BJ (cell line): ENCODE results near the gene SFXN1. TPM values are rescaled to one million over a fixed set of nuclear protein-coding genes. Genes with fewer than 3 reads are reported as not detected.

Experiments used
- CTCF ChIA-PET: fragments of 350-600 bp; formaldehyde crosslinking; extraction: SDS; loops from one replicate; lab custom pipeline; 2021; ENCODE audit warnings: antibody characterized with exemption, inconsistent platforms; lab: Yijun Ruan, JAX
- POLR2A ChIA-PET: fragments of 300-600 bp; sonication (Branson Sonifier 250); formaldehyde crosslinking; extraction: SDS; loops from one replicate; lab custom pipeline; 2021; ENCODE audit warnings: antibody characterized with exemption; lab: Charles Lee
- DNase-seq: peaks from one replicate; pipeline ENCODE4 v3.0.0-alpha.2; 2011; ENCODE audit warnings: low read depth
- H3K27me3 ChIP-seq: 2 replicates; pipeline ENCODE4 v1.6.0; 2011; ENCODE audit warnings: low read length; ENCODE audit not compliant: control insufficient read depth, insufficient read depth
- H3K36me3 ChIP-seq: 2 replicates; pipeline ENCODE4 v1.5.1; 2011; ENCODE audit warnings: low read length; ENCODE audit not compliant: control insufficient read depth, insufficient read depth
- H3K4me3 ChIP-seq: 2 replicates; pipeline ENCODE4 v1.5.1; 2011; ENCODE audit warnings: low read depth, mild to moderate bottlenecking, control low read depth, low read length
- polyA plus RNA-seq: library from polyadenylated mRNA; depleted of rRNA; stranded (reverse); fragments of >200 nt; gene quantifications from 2 replicates; pipeline ENCODE4 v1.2.3, GENCODE V29; 2011
- TF ChIP-seq, protein P1 (sequence below): IDR thresholded peaks from 2 replicates; pipeline ENCODE4 v1.5.1; 2011; ENCODE audit warnings: low read depth, mild to moderate bottlenecking, control low read depth, inconsistent platforms, low read length, moderate library complexity; ENCODE audit not compliant: insufficient read depth

The SFXN1 gene
- polyA plus RNA-seq, 1 experiment, result 89.9 TPM

DNA sequence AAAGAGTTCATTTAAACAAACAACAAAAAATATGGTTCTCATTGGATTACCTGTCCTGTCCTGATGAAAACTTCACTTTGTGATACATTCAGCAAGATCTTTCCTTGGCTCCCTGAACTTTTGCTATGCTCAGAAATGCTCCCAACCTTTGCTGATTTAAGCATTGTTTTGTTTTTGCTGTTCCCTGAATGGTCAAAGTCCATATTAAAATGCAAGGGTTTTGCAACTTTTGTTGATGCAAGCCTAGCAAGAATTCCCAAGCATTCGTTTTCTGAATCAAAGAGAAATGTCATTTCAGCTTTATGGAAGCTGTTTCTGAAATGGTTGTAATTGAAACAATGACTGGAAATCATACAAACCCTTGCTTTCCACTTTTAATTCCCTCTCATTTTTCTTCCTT, 3.1 kb upstream of the SFXN1 start:
- ChIA-PET POLR2A (no interaction called here), CTCF (interaction anchor here (4.6 kb wide), 1 partner anchor 11 kb away, joined by 33 read pairs; no protein-coding TSS in a partner anchor)
- TF ChIP-seq, protein P1, sequence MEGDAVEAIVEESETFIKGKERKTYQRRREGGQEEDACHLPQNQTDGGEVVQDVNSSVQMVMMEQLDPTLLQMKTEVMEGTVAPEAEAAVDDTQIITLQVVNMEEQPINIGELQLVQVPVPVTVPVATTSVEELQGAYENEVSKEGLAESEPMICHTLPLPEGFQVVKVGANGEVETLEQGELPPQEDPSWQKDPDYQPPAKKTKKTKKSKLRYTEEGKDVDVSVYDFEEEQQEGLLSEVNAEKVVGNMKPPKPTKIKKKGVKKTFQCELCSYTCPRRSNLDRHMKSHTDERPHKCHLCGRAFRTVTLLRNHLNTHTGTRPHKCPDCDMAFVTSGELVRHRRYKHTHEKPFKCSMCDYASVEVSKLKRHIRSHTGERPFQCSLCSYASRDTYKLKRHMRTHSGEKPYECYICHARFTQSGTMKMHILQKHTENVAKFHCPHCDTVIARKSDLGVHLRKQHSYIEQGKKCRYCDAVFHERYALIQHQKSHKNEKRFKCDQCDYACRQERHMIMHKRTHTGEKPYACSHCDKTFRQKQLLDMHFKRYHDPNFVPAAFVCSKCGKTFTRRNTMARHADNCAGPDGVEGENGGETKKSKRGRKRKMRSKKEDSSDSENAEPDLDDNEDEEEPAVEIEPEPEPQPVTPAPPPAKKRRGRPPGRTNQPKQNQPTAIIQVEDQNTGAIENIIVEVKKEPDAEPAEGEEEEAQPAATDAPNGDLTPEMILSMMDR, result no peak
- no peak for DNase-seq
- no peaks in the 10 kb centered on the region for H3K36me3 ChIP-seq
- H3K27me3 ChIP-seq, result no peaks in the 10 kb centered on the region; the same call in 1 of the 2 replicates
- H3K4me3 ChIP-seq, result no peak overlapping the region

DNA sequence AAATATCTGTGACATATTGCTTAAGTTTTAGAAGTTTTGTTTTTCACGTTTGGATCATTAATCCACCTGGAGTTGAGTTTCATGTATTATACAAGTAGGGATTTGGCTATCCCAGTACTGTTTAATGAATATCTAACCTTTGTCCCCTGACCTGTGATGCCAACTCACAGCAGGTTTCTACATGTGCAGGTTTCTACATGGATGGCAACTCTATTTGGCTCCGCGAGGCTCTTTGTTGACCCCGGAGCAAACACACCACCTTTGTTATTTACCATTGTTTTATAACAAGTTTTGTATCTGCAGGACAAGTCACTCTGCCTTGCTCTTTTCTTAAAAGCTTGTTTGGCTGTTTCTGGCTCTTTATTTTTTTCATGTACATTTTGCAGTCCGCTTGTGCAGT, 920 bp upstream of the SFXN1 start:
- no peak for DNase-seq
- CTCF ChIA-PET, result interaction anchor here (1.0 to 4.6 kb wide), 2 partner anchors 13 to 56 kb away, joined by 4 to 33 read pairs; no protein-coding TSS in a partner anchor
- no peaks in the 10 kb centered on the region for H3K27me3 ChIP-seq
- H3K36me3 ChIP-seq, result no peaks in the 10 kb centered on the region; the same call in 1 of the 2 replicates
- POLR2A ChIA-PET, result no interaction called here
- TF ChIP-seq, protein P1, result no peak
- no peak overlapping the region for H3K4me3 ChIP-seq

- TF ChIP-seq, protein P1, result no peak
- POLR2A ChIA-PET, result no interaction called here
- no peak for DNase-seq
- CTCF ChIA-PET, result interaction anchor here (1.0 to 4.6 kb wide), 2 partner anchors 13 to 56 kb away, joined by 4 to 33 read pairs; no protein-coding TSS in a partner anchor
- Histone ChIP-seq H3K4me3 (peak overlapping the region; percentile 89), H3K36me3 (no peaks in the 10 kb centered on the region; the same call in 1 of the 2 replicates), H3K27me3 (no peaks in the 10 kb centered on the region)
Observed at GRCh38 chr5:175478008-175478383, 364 bp upstream of the SFXN1 start.

DNA sequence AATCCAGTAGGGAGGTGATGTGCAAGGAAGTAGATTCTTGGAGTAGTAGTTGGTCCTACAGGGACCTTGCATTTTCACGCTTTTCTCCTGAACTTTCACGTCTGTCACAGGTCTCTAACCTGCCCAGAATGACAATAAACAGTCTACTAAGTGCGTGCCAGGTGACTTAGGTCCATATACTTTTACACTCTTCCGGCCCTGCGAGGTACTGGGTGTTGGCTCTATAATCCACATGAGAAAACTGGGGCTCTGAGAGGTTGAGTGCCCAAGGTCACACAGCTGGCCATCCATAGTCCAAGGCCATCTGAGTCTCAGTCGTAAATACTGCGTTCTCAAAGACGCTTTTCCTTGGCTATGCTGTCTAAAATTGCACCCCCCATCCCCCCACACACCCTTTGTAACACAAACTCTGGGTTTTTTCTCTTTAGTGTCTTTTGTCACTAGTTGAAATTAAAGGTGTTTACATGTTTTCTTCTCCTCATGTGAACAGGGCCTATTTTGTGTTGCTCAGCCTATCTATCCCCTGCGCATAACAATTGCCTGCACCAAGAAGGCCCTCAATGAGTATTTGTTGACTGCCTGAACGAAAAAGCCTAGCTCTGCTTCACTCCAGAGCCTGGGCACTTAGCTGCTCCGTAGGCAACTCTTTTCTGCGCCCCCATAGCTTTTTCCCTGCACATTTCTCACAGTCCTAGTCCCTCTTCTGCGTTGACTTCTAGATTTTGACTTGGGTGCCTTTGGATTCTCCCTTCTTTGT, 943 bp downstream of the SFXN1 start:
- TF ChIP-seq, protein P1, result no peak
- peaks cover 4% of the 10 kb centered on the region; the same call in 1 of the 2 replicates for H3K36me3 ChIP-seq
- CTCF ChIA-PET, result interaction anchor here (1.5 kb wide), 1 partner anchor 15 kb away, joined by 5 read pairs; no protein-coding TSS in a partner anchor
- POLR2A ChIA-PET, result no interaction called here
- DNase-seq, result no peak
- H3K27me3 ChIP-seq, result no peaks in the 10 kb centered on the region
- H3K4me3 ChIP-seq, result peak overlapping the region; percentile 89

DNA sequence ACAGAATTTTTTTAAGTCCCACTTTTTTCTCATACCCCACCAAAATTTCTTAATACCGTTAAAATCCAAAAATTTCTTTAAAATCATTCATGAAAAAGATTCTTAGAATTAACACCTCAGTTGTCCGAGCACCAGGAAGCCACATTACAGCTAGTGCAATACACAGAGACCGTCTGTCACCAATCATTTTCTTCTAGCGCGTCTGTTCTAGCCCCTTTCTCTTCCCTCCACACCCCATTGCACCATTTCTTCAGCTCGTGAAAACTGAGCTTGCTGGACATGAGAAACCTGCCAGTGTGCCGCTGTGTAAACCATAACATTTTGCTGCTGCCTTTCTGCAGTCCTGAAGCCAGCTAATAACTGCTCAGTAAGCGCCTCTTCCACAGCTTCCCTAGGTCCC, 5.0 kb downstream of the SFXN1 start:
- Histone ChIP-seq H3K27me3 (no peaks in the 10 kb centered on the region), H3K36me3 (peaks cover 6% of the 10 kb centered on the region; the same call in 1 of the 2 replicates), H3K4me3 (no peak overlapping the region)
- DNase-seq, result no peak
- ChIA-PET POLR2A (no interaction called here), CTCF (no interaction called here)
- TF ChIP-seq, protein P1, result no peak
